ENCODE results near the gene TMEM184A.

TMEM184A gene

DNA sequence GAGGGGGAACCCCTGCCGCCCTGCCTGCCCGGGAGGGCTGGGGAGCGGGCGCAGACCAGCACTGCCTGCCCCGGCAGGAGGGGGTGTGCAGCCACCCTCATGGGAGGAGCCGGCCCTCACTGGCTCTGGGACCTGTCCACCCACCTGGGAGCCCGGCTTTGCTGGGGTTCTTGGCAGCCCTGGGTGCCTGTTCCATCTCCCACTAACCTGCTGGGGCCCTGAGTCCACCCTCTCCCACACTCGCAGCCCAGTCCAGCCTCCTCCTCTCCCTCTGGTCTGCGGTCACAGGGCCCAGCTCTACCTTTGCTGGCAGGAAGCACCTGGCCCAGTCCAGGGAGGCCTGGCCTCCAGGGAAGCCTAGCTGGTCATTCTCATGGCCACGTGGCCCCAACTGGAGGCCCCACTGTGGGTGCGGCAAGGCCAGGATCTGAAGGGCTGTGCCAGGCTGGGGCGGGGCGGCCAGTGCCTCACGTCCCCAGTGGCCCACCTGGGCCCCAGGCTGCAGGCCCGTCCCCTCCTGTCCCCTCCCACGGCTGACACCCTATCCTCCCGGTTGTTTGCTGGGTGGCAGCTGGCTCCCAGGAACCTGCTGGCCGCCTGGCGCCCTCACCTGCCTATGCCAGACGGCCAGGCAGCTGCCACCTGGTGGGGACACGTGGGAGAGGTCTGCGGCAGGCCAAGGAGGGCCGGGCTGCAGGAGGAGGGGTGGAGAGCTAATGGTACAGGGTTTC is at the start of gene TMEM184A:
TMEM184A (minus strand) TSS at position 393 of the 731 bp plus-strand sequence. CDS start 721 bp downstream, outside the sequence.
- DNase-seq (ENCODE audit: low spot score) = no peak

DNA sequence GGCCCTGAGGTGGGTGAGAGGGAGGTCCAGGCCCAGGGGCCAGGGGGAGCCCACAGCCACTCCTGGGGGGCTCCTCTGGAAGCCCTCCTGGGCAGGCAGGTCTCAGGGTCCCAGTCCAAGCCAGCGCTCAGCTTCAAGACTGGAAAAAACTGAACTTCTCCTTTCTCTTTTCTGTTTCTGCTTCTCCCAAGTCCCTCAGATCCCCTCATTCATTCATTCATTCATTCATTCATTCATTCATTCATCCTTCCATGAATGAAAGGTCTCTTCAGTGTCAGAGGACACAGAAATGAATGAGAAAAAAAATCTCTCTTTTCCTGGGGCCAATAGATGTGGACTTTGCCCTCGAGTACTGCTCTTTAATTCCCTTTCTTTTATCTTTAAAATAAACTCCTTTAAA is 48.4 kb upstream of the TMEM184A start:
- no peak for DNase-seq (ENCODE audit: low spot score)

DNA sequence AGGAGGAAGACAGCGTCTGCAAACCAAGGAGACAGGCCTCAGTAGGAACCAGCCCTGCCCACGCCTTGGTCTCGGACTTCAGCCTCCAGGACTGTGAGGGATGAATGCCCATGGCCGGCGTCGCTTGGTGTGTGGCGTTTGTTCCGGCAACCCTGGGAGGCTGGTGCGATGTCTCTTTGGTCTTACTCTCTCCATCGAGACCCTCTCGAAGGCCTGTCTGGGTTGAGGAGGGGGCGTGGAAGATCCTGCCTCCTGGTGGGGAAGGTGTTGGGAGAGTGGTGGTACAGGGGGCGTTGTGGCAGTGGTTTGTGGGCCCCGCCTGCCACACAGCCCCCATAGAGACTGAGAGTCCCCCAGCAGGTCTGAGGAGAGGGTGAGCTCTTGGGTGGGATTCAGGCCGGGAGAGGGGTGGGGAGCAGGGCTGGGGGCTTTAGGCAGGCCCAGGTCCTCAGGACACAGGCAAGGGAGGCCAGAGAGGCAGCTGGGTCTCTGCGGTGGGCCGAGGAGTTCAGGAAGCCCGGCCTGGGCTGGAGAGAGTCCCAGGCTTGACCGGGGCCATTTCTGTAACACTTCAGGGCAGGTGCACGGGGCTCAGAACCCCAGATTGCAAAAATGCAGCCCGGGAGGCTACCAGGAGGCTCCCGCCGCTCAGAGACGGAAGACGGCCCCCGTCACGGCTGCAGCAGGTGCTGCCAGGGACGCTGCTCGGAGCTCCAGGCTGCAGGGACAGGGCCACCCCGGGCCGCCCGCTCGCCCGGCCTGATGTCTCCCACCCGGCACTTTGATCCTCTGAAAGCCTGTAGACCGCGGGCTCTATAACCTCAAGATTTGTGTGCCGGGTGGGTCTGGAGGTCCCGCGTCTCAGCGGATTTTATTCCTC is 47.6 kb upstream of the TMEM184A start:
- DNase-seq (ENCODE audit: low spot score) = no peak

GRCh38 chr7:1602386-1602785 is 46.4 kb upstream of the TMEM184A start:
- no peak for DNase-seq (ENCODE audit: low spot score)

DNA sequence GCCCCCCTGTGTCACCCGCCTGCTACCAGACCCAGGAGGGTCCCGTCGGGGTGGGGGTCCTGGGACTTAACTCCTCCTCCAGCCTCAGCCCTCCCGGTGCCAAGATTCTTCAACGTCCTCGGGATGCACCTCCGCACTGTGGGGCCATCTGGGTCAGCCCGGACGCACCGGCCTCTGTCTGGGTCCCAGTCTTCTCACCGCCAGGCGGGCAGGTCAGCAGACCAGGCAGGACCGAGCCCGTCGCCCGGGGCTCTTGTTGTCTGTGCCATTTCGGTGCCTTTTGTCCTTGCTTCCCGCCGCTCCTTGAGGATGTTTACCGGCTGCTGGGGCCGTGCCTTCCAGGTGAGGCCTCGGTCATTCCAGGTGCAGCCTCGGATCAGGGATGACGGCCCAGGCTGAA is 46.0 kb upstream of the TMEM184A start:
- DNase-seq (ENCODE audit: low spot score) = no peak

- DNase-seq (ENCODE audit: low spot score) = no peak
These were observed 43.8 kb upstream of the TMEM184A start for GRCh38 chr7:1599640-1600395.

DNA sequence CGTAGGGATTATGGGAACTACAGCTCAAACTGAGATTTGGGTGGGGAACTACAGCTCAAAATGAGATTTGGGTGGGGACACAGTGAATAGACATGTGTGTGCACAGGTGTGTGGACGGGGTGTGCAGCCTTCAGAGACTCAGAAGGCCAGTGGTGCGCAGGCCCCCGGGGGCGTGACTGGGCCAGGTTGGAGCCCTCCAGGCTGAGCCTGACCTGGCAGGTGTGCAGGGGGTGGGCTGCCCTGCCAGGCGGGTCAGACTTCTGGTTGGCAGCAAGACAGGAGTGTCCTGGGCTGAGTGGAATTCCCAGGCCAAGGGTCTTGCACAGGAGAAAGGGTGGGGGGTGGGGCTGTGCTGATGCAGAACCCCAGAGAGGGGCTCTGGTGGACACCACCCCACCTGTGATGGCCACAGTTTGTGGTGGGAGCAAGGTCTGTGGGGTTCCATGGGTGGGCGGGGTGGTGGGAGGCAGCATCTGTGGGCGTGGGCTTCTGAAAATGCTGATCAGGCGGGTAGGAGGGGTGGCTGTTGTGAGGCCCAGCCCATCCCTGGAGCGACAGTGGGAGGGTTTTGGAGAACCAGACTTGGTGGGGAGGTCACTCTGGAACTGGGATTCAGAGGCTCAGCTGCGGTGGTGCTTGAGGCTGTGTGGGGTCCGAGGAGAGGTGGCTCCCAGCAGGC is 43.1 kb upstream of the TMEM184A start:
- DNase-seq (ENCODE audit: low spot score) = no peak

DNA sequence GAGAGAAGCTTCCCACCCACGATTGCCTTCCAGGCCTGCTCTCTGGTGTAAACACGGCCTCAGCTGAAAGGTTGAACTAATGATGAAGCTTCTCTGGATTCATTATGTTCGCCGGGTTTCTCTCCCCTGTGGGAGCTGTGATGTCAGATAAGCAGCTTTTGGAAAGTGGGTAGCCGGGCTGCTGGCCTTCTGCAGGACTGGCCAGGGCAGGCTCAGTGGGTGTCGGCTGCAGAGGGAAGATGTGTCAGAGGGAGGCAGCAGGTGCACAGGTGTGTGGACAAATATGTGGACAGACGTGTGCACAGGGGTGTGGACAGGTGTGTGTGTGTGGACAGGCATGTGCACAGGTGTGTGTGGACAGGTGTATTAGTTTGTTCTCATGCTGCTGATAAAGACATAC is 42.3 kb upstream of the TMEM184A start:
- DNase-seq (ENCODE audit: low spot score) = no peak

- DNase-seq (ENCODE audit: low spot score) = no peak
These were observed 41.8 kb upstream of the TMEM184A start for GRCh38 chr7:1597791-1598190.

DNA sequence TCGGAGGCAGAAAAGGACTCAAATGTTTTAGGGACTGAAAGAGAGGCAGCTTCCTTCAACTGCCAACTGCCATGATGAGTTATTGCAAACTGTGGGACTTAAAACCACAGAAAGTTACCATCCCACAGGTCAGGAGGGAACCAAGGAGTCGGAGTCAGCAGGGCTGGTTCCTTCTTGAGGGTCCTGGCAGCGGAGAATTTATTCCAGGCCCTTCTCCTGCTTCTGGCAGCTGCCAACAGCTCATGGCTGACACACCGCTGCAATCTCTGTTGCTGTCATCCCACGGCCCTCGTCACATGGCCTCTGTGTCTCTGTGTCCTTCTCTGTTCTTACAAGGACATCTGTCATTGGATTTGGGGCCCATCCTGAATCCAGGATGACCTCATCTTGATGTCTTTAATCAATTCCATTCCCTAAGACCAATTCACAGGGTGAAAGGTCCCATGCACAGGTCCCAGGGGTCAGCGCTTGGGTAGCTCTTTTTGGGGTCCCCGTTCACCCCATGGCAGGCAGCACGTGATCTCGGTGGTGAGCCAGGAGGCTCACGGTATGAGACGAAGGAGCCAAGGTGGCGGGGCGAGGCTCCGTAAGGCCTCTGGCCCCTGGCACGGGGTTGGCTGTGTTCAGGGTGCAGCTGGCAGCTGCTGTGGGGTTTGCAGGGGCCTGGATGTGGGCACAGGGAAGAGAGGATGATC is 41.2 kb upstream of the TMEM184A start:
- no peak for DNase-seq (ENCODE audit: low spot score)

GRCh38 chr7:1596181-1597043 is 40.4 kb upstream of the TMEM184A start:
- DNase-seq (ENCODE audit: low spot score) = no peak

GRCh38 chr7:1595636-1596035 is 39.6 kb upstream of the TMEM184A start:
- no peak for DNase-seq (ENCODE audit: low spot score)

DNA sequence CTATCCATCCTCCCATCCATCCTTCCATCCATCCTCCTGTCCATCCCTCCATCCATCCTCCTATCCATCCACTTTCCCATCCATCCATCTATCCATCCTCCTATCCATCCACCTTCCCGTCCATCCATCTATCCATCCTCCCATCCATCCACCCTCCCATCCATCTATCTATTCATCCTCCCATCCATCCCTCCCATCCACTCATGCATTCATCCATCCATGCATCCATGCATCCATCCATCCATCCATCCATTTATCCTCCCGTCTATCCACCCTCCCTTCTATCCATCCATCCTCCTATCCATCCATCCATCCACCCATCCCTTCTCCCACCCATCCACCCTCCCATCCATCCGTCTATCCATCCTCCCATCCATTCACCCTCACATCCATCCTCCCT is 39.0 kb upstream of the TMEM184A start:
- no peak for DNase-seq (ENCODE audit: low spot score)

GRCh38 chr7:1593904-1594421 is 38.0 kb upstream of the TMEM184A start:
- no peak for DNase-seq (ENCODE audit: low spot score)

GRCh38 chr7:1593091-1593866 is 37.3 kb upstream of the TMEM184A start:
- no peak for DNase-seq (ENCODE audit: low spot score)

DNA sequence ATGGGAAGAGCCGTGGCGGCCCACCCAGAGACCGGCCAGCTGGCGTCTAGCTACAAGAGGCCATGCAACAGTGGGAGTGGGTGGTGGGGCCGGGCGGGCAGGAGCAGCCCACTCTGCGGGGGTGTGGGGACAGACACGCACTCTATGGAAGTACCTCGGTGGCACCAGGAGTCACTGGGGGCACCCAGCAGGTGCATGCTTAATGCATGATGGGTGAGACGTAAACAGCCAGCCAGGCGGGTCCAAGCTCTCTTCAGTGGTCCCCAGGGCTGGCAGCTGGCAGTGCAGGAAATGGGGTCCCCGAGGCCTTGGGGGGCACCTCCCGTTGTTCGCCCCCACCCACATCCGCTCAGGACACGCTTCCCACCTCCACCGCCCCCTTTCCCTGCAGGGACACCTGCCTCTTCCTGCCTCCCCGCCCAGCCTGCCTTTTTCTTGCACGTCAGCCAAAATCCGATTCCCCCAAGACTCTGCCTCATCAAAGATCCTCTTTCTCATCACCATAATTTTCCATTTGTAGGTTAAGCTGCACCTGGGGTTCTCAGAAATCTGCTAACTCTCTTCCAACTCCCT is 36.4 kb upstream of the TMEM184A start:
- no peak for DNase-seq (ENCODE audit: low spot score)

GRCh38 chr7:1591876-1592275 is 35.9 kb upstream of the TMEM184A start:
- no peak for DNase-seq (ENCODE audit: low spot score)

GRCh38 chr7:1591396-1591795 is 35.4 kb upstream of the TMEM184A start:
- DNase-seq (ENCODE audit: low spot score) = no peak

GRCh38 chr7:1590887-1591286 is 34.9 kb upstream of the TMEM184A start:
- DNase-seq (ENCODE audit: low spot score) = no peak
